ENCODE data around the gene ZNF316.

Gene ZNF316

DNA sequence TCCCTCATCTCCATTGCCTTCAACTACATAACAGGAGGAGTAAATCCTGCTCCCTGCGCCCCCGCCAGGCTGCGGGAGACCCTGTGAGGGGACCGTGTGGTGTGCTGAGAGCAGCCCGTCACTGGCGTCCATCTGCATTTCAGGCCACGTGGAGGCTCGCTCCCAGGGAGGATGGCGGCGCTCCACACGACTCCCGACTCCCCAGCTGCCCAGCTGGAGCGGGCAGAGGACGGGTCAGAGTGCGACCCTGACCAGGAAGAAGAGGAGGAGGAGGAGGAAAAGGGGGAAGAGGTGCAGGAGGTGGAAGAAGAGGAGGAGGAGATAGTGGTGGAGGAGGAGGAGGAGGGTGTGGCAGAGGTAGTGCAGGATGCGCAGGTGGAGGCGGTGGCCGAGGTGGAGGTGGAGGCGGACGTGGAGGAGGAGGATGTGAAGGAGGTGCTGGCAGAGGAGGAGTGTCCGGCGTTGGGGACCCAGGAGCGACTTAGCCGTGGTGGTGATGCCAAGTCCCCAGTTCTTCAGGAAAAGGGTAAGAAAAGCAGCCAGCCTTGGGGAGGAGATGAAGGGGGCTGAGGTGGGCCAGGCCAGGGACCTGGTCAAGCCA is 5.2 kb downstream of the ZNF316 start:
- Histone ChIP-seq H3K27ac (no peak overlapping the region), H3K36me3 (replicated peaks) (peaks cover 24% of the 10 kb centered on the region), H3K4me3 (ENCODE audit: low read depth, low read length) (no peak overlapping the region), H3K27me3 (replicated peaks) (no peaks in the 10 kb centered on the region)
- in situ Hi-C loops (cut with HindIII; ENCODE audit: low pct_ligation_motif_present, low sequenced_read_pairs) = no loop called here
- TF ChIP-seq, protein P1, sequence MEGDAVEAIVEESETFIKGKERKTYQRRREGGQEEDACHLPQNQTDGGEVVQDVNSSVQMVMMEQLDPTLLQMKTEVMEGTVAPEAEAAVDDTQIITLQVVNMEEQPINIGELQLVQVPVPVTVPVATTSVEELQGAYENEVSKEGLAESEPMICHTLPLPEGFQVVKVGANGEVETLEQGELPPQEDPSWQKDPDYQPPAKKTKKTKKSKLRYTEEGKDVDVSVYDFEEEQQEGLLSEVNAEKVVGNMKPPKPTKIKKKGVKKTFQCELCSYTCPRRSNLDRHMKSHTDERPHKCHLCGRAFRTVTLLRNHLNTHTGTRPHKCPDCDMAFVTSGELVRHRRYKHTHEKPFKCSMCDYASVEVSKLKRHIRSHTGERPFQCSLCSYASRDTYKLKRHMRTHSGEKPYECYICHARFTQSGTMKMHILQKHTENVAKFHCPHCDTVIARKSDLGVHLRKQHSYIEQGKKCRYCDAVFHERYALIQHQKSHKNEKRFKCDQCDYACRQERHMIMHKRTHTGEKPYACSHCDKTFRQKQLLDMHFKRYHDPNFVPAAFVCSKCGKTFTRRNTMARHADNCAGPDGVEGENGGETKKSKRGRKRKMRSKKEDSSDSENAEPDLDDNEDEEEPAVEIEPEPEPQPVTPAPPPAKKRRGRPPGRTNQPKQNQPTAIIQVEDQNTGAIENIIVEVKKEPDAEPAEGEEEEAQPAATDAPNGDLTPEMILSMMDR (IDR thresholded peaks at IDR 0.05; ENCODE audit: low read depth, low read length, missing control alignments) = no peak
- DNase-seq = no peak

DNA sequence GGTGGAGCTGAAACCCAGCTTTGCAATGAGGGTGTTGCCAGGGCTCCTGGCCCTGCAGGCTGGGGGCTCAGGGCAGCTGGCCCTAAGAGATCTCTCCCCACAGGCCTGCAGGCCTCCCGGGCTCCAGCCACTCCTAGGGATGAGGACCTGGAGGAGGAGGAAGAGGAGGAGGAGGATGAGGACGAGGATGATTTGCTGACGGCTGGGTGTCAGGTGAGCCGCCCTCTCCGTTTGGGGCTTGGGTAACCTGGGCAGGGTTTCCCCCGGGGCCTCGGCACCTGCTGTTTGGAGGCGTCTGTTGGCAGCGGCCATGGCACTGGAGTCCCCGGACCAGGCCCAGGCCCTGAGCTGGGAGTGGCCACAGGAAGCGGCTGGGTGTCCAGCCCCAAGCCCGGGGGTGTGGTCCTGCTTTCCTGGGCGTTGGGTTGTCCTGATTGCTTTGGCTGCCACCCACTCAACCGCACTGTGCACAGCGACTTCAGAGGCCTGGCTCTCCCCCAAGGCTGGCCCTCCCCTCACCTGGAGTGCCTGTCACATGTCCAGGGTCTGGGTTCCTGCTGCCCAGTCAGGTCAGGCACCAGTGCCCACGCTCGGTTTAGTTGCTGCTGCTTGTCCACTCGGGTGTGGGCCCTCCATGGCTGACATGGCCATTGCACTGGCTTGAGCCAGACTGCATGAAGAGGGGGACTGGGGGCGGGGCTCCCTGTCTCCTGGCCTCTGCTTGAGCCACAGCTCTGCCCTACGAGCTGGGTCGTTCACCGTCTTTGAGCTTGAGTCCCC is 5.9 kb downstream of the ZNF316 start:
- TF ChIP-seq, protein P1 (IDR thresholded peaks at IDR 0.05; ENCODE audit: low read depth, low read length, missing control alignments) = no peak
- in situ Hi-C loops (cut with HindIII; ENCODE audit: low pct_ligation_motif_present, low sequenced_read_pairs) = no loop called here
- no peak overlapping the region for H3K4me3 ChIP-seq (ENCODE audit: low read depth, low read length)
- no peak for DNase-seq
- no peaks in the 10 kb centered on the region for H3K27me3 ChIP-seq (replicated peaks)
- peaks cover 24% of the 10 kb centered on the region for H3K36me3 ChIP-seq (replicated peaks)
- H3K27ac ChIP-seq = no peak overlapping the region

DNA sequence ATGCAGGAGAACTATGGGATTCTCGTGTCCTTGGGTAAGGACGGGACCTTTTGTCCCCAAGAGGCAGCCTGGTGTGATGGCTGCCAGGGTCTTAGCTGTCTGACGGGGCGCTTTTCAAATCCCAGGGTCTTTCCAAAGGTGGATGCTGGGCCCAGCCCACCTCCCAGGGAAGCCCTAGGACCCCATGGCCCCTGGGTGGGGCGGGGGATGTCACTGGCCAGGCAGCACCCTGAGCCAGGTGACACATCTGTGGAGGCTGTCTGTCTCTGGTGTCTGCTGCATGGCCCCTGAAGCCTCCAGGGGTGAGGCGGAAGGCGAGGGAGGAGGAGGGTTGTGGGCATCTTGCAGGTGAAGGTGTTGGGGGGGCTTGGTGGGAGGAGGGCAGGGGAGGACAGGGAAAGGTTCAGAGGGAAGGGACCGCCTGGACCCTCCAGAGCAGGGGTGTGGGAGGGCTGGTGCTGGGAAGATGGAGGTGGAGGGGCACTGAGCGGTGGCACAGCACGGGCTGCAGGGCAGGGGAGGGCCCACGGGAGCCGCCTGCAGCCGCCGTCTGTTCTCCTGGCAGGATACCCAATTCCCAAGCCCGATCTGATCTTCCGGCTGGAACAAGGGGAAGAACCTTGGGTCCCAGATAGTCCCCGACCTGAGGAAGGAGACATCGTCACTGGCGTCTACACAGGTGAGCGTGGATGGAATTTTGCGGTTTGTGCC is 7.0 kb downstream of the ZNF316 start:
- in situ Hi-C loops (cut with HindIII; ENCODE audit: low pct_ligation_motif_present, low sequenced_read_pairs) = no loop called here
- DNase-seq = no peak
- TF ChIP-seq, protein P1 (IDR thresholded peaks at IDR 0.05; ENCODE audit: low read depth, low read length, missing control alignments) = no peak
- Histone ChIP-seq H3K27me3 (replicated peaks) (no peaks in the 10 kb centered on the region), H3K27ac (no peak overlapping the region), H3K4me3 (ENCODE audit: low read depth, low read length) (no peak overlapping the region), H3K36me3 (replicated peaks) (peaks cover 31% of the 10 kb centered on the region)

- no peak overlapping the region for H3K4me3 ChIP-seq (ENCODE audit: low read depth, low read length)
- no peak for DNase-seq
- H3K27ac ChIP-seq = no peak overlapping the region
- H3K27me3 ChIP-seq (replicated peaks) = no peaks in the 10 kb centered on the region
- TF ChIP-seq, protein P1 (IDR thresholded peaks at IDR 0.05; ENCODE audit: low read depth, low read length, missing control alignments) = no peak
- H3K36me3 ChIP-seq (replicated peaks) = peaks cover 33% of the 10 kb centered on the region
- in situ Hi-C loops (cut with HindIII; ENCODE audit: low pct_ligation_motif_present, low sequenced_read_pairs) = no loop called here
These were observed 7.6 kb downstream of the ZNF316 start for GRCh38 chr7:6644728-6645127.

GRCh38 chr7:6646465-6646864 is 9.3 kb downstream of the ZNF316 start:
- Histone ChIP-seq H3K36me3 (replicated peaks) (peaks cover 37% of the 10 kb centered on the region), H3K4me3 (ENCODE audit: low read depth, low read length) (no peak overlapping the region), H3K27ac (no peak overlapping the region), H3K27me3 (replicated peaks) (no peaks in the 10 kb centered on the region)
- TF ChIP-seq, protein P1 (IDR thresholded peaks at IDR 0.05; ENCODE audit: low read depth, low read length, missing control alignments) = no peak
- no peak for DNase-seq
- in situ Hi-C loops (cut with HindIII; ENCODE audit: low pct_ligation_motif_present, low sequenced_read_pairs) = no loop called here
